ENCODE data around the gene IHH.

DNA sequence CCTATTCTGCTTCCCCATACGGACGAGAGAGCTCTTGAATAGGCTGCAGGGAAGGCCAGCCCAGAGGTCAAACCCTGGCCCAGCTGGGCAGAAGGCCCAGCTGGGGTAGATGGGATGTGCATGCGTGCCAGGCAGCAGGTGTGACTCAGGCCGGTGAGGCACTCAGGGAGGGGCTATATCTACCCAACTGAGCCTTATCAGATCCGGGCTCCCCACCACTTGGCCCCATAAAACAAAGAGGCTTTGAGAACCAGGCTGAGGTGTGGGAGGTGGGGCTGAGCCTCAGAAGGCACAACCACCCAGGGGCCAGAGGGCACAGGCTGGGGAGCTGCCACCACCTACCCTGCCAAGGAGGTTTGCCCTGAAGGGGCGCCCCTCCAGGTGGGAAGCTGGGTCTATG, 11.4 kb downstream of the IHH start:
- TF ChIP-seq CREB1 (CRISPR knock-in tag; IDR thresholded peaks at IDR 0.05) (no peak), ETV6 (CRISPR knock-in tag; IDR thresholded peaks at IDR 0.05) (no peak), JUN (CRISPR knock-in tag; IDR thresholded peaks at IDR 0.05) (no peak), TEAD1 (CRISPR knock-in tag; IDR thresholded peaks at IDR 0.05) (no peak), CBFB (CRISPR knock-in tag; IDR thresholded peaks at IDR 0.05; ENCODE audit: low read depth) (no peak)
- TF ChIP-seq, protein P1, sequence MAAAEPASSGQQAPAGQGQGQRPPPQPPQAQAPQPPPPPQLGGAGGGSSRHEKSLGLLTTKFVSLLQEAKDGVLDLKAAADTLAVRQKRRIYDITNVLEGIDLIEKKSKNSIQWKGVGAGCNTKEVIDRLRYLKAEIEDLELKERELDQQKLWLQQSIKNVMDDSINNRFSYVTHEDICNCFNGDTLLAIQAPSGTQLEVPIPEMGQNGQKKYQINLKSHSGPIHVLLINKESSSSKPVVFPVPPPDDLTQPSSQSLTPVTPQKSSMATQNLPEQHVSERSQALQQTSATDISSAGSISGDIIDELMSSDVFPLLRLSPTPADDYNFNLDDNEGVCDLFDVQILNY (CRISPR knock-in tag; IDR thresholded peaks at IDR 0.05) = no peak
- TF ChIP-seq, protein P2, sequence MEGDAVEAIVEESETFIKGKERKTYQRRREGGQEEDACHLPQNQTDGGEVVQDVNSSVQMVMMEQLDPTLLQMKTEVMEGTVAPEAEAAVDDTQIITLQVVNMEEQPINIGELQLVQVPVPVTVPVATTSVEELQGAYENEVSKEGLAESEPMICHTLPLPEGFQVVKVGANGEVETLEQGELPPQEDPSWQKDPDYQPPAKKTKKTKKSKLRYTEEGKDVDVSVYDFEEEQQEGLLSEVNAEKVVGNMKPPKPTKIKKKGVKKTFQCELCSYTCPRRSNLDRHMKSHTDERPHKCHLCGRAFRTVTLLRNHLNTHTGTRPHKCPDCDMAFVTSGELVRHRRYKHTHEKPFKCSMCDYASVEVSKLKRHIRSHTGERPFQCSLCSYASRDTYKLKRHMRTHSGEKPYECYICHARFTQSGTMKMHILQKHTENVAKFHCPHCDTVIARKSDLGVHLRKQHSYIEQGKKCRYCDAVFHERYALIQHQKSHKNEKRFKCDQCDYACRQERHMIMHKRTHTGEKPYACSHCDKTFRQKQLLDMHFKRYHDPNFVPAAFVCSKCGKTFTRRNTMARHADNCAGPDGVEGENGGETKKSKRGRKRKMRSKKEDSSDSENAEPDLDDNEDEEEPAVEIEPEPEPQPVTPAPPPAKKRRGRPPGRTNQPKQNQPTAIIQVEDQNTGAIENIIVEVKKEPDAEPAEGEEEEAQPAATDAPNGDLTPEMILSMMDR (IDR thresholded peaks at IDR 0.05) = no peak
